Muscle of arm (tissue), 12 donors: Measurements from ENCODE around the gene S100A6. TPM values are rescaled to one million over a fixed set of nuclear protein-coding genes. Genes with fewer than 3 reads are reported as not detected.

Experiments
- DNase-seq: peaks from one replicate; pipeline ENCODE4 v3.0.0-alpha.2; 2013
- polyA plus RNA-seq, 12 donors: library from polyadenylated mRNA; unstranded; fragments of 120-200 nt; gene quantifications; one replicate each; pipeline ENCODE4 v1.2.1, GENCODE V29; 2013; ENCODE audit not compliant: insufficient read length in 12 of 12

S100A6 gene
- polyA plus RNA-seq, 12 donors: 152 to 697 (median 212) TPM; not detected in 1

DNA sequence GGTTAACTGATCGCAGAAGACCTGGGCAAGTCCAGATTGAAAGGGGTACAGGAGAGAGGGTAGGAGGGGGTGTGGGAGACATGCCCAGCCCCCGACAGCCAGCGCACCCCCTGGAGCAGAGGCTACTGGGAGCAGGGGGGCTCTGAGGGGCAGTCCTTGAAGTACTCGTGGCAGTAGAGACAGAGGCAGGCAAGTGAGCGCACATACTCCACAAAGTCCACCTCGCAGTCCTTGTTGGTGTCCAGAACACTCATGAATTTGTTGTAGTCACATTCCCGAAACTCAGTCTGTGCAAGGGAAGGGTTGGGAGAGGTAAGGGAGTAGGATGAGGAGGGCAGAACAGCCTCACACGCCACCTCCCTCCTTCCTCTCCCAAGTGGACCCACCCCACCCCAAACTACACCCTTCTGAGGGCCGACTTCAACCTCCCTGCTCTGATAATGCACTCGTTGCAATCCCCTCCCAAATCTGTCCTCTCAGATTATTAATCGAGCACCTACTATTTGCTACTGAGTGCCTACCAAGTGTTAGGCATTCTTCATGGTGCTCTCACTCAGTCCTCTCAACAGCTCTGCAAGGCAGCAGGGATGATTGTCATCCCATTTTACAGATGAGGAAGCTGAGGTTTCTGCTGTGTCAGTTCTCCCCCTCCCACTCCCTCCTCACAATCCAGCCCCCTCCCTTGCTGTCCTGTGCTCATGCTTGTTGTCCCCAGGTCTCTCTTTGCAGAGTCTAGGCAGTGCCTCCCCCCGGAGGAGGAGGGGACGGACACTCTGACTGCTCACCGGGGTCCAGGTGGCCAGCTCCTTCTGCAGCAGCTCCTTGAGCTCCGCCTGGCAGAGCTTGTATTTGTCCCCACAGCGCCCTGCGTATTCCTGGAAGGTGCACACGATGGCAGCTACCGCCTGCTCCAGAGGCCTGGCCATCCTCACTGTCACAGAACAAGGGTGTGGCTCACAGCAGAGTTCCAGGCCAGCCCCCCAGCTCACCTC is 12.1 kb upstream of the S100A6 start:
- DNase-seq: no peak

DNA sequence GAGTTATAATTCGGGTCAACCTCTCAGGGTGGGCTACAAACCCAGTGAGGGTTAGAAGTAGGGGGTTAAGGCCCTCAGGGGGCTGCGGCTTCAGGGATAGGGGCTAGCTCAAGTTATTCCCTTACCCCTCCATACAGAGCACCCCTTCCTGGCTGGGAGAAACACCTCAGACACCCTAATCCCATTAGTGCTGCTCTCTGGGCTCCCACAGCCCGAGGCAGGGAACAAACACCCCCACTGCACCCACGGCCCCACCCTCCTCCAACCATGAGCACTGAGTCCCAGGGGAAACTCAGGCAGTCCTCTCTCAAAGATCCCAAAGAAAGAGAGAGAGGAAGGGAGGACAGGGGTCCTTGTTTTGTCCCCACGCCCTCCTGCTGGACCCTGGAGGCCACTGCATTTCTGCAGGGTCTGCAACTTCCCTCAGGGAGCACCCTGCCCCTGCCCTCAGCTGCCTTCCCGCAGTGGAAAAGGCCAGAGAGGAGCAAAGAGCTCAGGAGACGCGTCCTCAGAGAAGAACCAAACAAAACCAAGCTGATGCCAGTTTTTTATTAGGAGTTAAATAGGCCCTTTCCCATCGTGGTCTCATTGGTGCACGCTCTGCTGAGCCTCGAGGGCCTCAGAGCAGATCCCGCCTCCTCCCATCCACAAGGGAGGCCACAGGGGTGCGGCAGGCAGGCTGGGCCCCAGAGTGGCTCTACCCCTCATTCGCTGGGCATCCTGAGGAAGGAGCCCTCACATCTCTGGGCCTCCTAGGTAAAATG is 11.2 kb upstream of the S100A6 start:
- DNase-seq: no peak

DNA sequence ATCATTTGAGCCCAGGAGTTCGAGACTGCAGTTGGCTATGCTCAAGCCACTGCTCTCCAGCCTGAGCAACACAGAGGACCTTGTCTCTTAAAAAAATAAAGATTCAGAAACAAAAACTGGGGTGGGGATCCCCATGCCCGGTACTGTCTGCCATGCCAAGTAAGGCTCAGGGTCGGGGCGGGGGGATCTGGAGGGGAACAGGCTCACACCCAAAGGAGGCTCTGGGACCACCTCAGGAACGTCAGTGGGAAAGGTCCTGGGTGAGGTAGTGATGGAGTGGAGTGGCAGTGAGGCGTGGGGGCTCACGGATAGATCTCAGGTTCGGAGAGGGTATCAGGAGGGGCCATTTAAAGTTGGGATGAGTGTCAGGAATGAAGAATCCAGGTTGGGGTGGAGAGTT is 10.6 kb upstream of the S100A6 start:
- DNase-seq: no peak

DNA sequence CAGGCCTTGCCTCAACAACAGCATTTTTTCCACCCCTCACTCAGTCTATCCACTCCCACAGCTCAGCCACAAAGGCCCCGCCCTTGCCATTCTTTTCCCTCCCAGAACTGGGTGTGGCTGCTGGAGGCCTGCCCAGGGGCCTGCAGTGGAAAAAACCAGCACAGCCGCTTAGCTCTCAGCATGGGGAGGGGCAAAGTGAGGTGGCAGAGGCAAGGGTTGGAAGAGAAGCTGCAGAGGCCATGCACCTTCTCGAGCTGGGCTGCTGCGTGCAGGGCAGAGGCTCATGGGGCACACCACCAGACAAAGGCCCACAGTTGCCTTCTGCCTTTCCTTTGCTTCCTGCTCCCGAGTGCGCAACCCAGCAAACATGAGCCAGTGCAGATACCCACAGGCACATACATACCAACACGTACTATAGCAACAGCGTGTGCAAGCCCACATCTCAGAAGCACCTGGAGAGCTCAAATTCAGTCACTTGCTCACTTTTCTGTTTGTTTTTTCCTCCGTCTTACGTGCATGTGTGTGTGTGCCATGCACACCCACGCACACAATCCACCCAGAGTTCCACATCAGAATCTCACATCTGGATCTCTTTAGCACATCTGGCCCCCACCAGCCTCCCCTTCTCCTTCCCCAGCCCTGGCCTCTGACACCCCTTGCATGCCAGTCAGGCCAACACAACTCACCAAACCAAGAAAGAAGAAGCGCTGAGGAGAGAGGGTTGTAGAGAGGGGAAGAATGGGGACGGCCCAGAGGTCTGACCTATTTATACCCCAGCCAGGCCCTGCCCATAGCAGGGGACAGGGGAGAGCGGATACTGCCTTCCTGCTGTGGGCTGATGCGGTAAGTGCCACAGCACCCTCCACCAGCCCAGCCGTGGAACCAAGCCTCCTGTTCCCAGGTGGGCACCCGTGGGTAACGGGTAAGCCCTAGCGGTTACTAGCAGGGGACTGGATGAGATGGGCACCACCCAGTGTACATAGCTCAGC is 9.6 kb upstream of the S100A6 start, which contains the start of gene S100A4:
S100A4 (minus strand) TSS at position 740 of the 989 bp plus-strand sequence. CDS start 1,012 bp downstream, outside the sequence.
- DNase-seq: peak; percentile 92

DNA sequence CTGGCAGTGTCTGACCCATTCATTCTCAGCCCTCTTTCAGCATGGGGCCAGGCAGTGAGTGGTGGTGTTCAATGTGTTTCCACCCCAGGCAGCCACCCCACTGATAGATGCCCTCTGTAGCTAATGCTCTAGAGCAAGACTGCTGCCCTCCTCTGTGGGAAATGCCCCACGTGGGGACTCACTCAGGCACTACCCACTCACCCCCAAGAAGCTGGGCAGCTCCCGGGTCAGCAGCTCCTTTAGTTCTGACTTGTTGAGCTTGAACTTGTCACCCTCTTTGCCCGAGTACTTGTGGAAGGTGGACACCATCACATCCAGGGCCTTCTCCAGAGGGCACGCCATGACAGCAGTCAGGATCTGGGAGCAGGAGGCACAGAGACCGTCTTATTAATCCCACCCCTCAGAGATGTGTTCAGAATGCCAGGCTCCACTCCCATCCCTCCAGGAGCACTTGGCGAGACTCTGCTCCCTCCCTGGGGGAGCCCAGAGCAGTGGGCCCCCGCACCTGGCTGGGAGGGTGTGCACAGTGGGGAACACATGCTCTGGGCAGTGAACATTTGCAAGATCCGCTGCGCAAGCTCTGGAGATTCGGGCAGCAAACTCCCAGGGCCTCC is 8.8 kb upstream of the S100A6 start:
- no peak for DNase-seq

DNA sequence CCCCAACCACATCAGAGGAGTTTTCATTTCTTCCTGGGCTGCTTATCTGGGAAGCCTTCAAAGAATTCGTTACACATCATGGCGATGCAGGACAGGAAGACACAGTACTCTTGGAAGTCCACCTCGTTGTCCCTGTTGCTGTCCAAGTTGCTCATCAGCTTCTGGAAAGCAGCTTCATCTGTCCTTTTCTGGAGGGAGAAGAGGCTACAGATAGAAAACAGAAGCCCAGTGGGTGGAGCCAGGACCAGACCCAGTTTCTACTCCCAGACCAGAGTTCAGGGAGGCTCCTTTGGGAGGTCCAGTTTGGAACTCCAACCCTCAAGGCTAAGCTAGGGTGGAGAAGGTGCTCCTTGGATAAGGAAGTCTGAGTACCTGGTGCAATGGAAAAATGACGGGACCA is 7.9 kb upstream of the S100A6 start:
- no peak for DNase-seq

DNA sequence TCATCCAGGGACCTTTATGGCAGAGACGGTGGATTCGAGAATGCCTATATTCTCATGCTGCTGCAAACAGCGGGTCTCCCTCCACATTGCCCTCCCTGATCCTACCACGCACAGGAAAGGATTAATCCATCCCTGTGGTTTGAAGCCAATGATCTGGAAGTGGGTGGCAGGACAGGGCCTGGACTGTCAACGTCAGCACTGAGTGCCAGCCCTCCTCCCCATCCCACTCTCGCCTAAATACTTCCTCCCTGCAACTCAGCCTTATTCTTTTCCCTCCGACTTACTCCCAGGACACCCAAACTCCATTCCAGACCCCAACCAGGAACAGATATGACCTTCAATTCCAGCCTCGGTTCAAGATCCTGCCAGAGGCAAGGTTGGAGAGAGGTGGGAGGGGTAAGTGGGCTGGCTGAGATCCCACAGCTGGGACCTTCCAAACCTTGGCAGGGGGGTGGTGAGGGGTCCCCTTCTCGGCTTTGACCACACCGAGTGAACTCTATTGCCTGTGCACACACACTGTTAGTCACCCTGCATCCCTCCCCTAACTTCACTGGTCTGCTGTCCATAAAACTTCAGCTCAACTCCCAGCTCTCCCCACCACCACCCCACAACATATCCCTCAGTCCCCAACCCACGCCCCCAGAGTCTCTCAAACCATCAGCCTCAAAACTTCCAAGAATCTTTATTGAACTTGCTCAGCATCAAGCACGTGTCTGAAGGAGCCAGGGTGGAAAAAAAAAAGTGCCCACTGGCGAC is 7.3 kb upstream of the S100A6 start:
- DNase-seq: no peak

DNA sequence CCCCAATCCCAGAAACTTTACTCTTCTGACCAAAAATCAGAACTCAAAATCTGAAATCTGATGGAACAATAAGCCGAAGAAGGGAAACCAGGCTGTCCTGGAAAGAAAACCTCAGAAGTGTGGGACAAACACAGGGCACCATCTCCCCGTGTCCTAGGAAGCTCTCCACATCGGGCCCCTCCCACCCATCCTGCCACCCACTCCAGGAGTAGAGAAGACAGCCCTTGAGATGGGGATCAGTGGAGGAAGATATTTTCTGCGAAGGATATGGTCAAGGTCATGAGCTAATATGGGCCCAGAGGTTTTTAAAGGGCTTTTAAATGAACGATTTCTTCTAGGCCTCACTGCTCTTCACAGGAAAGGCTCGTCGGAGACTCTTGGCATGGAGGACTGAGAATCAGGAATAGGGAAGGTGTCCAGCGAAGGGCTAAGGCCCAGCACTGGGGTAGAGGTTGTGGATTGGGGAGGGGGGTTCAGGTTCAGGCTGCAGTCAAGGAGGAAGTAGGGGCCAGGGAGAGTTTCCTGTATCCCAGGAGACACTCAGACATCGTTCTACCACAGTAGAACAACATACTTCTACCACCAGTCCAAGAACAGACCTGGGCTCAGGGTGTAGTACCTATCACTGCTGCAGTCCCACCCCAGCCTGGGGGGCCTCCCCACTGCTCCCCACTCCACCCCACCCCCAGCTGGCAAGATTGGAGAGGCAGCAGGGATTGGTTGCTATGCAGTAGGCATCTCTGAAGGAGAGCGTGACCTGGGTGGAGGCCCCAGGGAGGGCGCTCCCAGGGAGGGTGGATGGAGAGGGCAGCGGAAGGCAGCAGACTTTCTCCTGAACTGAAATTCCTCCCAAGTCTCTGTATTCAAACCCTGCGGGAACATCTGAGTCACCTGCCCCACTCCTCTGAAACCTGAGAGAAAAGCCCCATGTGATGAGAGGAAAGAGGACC is 6.1 kb upstream of the S100A6 start:
- no peak for DNase-seq

DNA sequence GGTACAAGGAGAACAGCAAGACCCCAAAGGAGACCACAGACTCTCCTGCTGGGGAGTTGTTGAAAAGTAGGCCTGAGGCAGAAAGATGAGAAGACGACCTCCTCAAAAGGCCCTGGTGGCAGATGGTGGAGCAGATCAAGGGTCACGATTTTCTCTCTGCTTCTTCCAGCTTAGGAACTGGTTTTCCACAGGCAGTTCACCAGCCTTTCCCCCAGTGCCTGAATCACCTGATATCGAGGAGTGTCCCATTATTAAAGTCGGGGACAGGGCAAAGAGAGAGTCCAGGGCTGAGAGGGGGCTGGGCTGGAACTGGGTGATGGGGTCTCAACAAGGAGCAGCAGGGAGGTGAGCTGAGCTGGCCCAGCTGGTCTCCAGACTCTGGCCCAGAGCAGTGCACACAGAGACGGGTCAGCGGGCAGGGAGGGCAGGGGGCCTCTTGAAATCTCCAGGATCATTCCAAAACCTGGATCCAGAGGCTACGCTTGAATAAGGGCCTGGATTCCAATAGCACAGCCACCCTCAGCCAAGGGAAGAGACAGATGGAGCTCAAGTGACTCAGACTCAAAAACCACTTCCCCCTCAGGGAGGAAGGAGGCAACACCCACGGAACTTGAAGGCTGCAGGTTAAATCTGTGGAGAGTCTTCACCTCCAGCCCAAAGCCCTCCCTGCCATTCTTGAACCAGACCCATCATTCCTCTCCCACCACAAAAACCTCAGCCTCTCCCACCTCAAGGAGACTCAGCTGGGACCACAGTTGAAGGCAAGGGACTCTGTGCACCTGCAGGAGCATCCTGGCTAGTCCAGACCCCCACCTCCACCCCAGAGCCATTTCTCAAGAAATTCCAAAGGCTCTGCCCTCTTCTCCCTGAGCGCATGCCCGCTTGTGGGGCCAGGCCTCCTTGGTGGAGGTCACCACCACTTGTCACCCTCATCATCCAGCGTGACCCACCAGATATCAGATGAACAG is 4.9 kb upstream of the S100A6 start, which contains the start of gene S100A5:
S100A5 (minus strand) TSS at position 541 of the 968 bp plus-strand sequence. CDS start 743 bp downstream, outside the sequence.
- no peak for DNase-seq

DNA sequence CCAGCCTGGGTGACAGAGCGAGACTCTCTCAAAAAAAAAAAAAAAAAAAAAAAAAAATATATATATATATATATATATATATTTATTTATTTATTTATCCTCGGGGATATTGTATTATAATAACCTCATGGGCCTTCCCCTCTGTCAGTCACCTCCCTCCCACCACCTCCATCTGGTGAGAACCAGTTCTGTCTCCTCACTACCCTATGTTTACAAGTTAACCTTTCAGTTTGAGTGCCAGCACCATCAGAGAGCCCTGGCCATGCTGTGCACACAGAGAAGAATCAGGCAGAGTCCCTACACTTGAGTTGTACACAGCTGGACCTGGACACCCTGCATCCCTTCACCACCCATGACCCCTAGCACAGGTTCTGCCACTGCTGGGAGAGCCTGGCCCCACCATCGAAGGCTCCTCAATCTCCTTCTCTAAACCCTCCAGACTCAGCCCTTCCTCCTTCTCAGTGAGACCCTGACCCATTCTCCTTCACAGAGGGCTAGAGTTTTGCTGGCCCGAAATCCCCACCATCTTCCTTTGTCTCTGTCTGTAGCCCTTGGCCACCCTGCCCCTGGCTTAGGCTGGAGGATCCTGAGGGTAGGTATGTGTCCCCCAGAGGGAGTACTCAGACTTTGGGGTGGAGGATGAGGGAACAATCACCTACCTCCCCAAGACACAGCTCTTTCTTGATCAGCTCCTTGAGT is 3.8 kb upstream of the S100A6 start:
- no peak for DNase-seq

DNA sequence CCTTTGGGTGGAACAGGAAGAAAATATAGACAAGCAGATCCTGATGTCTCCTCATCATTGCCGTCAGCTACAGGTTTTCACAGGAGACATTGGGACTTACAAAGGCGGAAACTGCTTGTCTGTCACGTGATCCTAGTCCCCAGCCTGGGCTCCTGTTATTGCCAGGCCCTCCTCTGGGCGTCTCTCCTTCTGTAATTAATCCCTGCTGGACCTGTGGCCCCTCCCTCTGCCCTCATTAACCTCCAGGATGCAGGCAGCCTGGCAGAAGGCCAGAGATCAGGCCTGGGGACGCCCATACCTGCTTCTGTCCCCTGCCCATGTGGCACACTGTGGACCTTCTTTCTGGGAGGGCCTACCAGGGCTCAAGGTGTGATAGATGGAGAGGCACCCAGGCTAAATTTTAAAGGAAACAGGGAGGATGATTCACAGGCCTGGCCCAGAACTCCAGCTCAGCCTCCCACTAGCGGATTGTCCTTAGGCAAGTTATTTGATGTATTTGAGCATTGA is 2.6 kb upstream of the S100A6 start:
- DNase-seq: no peak

DNA sequence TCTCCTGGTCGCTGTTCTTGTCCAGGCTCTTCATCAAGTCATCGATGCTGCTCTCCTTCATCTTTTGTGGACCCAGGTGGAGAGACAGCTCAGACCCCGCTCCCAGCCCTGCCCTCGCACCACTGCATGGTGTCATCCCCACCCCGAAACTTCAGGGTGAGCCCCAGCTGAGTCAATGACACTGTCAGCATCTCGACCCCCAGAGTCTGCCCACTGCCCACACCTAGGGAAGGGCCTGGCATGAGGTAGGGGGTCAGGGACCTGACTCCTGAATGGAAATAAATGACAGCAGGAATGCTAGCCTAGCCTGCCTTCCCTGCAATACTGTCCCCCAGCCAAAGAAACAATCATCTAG is 1.6 kb upstream of the S100A6 start:
- DNase-seq: no peak

DNA sequence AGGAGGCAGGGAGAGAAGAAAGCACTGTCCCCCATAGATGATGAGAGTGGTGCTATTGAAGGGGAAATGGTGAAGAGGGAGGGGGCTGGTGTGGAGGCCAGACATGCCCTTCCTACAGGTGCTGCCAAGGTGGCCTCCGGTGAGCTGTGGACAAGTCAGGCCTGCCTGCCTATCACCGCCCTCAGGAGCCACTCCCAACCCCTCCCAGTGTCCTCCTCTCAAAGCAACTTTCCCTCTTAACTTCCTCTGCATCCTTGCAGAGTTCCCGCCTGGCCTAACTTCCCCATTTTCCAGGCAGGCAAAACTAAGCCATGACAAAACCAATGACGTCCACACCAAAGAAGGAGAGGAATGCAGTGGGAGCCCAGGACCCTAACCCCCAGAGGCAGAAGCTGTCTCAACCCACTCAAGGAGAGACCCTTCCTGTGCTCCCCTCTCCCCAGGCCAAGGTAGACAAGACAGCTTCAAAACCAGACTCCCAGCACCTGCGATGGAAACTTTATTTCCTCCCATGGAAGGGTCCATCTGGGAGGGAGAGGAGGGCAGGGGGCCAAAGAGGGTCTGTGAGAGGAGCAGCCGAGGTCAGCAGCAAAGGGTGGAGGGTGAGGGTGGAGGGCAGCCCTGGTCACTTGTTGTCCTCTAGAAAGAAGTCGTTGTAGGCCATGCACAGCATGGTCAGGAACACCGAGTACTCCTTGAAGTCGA is 1.0 kb upstream of the S100A6 start:
- DNase-seq: no peak

DNA sequence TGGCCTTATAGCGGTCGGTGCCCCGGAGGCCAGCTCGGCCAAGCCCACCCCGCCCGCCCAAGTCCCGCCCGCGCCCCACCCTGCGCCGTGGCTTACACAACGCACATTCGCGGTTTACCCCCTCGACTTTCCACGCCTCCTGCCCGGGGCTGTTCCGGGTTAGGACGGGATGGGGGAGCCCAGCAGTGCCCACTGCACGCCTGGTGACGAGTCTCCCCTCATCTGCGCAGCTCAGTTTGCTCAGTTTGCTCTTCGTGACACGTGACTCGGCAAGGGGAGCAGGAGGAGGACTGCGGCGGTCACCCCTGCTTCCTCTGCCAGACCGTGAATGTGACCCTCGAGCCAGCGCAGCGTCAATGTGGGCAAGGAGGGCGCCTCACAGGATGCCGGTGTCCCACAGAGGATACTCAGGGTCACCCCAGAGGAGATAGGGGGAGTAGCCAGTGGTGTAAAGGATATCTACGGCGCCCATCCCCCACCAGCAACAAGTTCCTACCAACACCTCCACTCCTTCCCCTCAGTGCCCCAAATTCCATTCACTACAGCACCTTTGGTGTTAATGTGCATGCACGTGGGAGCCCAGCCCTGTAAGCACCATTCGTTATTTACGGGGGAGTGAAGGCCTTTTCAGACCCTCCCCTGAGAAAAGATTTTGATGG is 350 bp upstream of the S100A6 start:
- peak; percentile 78 for DNase-seq

DNA sequence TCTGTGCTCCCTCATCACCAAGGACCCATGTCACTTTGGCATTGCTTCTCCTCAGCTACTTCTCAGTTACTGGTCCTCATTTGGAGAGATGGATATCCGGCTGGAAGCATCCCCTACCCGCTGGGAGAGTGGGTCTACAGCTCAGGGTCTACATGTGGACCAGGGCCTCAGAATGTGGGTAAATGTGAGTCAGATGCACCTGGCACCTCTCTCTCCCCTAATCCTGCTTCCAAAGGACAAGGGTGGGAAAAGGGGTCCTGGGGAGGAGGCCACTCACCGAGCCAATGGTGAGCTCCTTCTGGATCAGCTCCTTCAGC is 908 bp downstream of the S100A6 start:
- DNase-seq: no peak
